EH (cell line): ENCODE results near the gene PRLH.

Experiments used
- DNase-seq: peaks from one replicate; pipeline ENCODE4 v3.0.0-alpha.2; 2015; ENCODE audit warnings: low read depth

PRLH gene, protein sequence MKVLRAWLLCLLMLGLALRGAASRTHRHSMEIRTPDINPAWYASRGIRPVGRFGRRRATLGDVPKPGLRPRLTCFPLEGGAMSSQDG

DNA sequence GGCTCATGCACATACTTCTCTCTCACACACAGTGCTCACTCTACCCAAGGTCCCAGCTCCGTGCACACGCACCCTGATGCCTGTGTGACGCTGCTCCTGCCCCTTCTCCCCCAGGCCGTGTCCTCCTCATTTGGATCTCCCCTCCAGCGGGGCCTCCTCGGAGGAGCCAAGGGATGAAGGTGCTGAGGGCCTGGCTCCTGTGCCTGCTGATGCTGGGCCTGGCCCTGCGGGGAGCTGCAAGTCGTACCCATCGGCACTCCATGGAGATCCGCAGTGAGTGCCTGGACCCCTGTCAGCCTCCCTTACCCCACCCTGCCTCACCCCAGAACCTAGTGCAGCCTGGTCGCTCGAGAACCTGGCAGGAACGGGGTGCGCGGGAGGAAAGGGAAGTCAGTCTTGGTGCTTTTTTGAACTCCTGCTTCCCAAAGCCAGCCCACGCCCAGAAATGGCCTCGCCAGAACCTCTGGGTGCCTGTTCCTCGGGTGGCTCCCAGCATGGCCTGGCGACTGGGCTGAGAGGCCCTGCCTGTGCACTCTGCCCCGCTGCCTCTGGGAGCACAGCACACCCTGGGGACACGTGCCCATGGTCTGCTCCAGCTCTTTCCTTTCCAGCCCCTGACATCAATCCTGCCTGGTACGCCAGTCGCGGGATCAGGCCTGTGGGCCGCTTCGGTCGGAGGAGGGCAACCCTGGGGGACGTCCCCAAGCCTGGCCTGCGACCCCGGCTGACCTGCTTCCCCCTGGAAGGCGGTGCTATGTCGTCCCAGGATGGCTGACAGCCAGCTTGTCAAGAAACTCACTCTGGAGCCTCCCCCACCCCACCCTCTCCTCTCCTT is at the start of gene PRLH:
PRLH (plus strand) TSS at position 174 of the 835 bp plus-strand sequence; CDS start at position 174, 0 bp downstream.
- DNase-seq = no peak

DNA sequence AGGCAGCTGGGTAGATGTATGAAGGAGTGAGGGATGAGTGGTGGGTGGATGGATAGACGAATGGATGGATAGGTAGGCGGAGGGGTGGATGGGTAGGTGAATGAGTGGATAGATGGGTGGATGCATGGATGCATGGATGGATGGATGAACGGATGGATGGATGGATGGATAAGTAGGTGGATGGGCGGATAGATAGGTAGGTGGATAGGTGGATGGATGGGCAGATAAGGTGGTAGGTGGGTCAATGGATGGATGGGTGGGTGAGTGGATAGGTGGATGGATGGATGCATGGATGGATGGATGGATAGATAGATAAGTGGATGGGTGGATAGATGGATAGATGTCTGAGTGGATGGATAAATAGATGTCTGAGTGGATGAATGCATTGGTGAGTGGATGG is 49.2 kb upstream of the PRLH start:
- no peak for DNase-seq

DNA sequence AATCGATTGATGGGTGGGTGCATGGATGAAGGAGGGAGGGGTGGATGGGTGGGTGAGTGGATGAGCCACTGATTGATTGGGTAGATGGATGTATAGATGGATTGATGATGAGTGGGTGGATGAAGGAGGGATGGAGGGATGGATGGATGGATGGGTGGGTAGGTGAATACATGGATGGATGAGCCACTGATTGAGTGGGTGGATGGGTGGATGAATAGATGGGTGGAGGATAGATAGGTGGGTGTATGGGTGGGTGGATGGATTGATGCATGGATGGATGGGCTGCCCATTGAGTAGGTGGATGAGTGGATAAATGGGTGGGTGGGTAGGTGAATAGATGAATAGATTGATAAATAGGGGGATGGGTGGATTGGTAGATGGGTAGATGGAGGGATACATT is 48.4 kb upstream of the PRLH start:
- DNase-seq = no peak

DNA sequence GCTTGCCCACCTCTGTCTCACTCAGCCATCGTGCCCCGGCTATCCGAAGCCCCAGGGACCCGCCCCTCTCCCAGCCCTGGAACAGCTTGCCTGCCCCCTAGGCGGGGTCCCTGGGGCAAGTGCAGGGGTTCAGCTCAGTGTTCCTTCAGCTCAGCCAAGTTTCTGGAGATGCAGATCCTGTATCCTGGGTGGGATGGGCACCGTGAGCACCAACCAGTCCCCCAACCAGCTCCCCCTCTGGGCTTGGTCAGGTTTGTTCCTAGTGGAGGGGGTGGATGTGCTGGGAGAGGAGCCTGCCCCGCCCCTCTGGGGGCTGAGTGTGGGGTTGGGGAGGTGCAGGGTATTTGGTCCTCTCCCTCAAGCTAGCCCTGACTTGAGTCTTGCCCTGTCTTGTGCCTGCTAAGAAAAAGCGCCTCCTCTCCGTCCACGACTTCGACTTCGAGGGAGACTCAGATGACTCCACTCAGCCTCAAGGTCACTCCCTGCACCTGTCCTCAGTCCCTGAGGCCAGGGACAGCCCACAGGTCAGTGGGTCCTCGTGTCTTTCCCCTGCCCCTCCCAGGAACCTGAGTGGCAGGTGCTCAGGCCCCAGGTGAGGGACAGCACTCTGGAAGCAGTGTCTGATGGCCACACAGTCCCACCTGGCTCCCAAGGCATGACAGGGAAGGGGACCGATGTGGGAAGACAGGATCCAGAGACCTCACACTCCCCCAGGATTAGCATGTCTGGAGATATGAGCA is 46.7 kb upstream of the PRLH start:
- DNase-seq = no peak

DNA sequence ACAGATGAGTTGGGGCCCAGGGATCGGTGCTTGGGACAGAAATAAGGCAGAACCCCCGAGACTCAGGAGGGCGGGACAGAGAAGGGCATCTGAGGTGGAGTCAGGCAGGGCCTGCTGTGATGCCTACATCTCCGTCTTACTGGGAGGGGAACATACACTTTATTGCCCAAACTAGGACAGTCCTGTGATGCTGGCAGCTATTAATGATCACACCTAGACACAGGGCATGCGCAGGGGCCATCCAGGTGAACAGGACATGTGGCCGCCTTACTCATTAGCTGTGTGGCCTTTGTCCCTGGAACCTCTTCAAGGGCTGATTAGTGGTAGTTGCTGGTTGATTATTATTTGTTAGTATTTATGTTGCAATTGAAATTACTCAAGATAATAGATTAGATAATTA is 46.1 kb upstream of the PRLH start:
- DNase-seq = no peak

DNA sequence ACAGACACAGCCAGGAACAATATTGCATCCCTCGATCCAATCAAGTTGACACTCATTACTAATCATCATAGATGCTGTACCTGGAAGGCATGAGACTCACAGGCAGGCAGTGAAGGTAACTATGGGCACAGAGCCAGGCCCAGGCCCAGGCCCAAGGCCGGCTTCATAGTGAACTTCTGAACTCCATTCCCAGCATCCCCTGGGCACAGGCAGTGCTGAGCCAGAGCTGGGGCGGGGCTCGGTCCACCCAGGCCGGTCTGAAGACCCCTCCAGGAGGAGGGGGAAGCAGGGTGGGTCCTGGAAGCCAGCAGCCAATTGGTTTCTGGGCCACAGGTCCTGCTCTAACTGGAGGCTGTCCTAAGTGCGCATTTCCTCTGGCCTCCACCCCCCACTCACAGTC is 41.7 kb upstream of the PRLH start:
- DNase-seq = no peak

DNA sequence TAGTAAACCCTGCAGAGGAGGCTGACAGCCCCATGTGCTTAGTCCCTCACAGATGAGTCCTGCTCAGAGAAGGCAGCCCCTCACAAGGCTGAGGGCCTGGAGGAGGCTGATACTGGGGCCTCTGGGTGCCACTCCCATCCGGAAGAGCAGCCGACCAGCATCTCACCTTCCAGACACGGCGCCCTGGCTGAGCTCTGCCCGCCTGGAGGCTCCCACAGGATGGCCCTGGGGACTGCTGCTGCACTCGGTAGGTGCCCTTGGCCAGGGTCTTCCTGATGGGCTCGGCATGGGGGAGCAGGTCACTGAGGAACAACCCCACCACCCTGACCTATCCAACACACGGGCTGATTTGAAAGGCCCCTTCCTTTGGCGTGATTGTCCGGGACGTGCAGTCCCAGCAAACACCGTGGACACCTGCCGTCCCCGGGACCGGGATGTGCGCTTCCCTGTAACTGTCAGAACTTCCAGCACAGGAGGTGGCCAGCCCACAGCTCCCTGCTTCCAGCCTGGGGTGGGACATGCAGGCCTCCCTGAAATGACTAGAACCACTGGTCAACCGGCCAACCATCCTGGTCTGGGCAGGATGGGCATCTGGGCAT is 40.7 kb upstream of the PRLH start:
- no peak for DNase-seq

DNA sequence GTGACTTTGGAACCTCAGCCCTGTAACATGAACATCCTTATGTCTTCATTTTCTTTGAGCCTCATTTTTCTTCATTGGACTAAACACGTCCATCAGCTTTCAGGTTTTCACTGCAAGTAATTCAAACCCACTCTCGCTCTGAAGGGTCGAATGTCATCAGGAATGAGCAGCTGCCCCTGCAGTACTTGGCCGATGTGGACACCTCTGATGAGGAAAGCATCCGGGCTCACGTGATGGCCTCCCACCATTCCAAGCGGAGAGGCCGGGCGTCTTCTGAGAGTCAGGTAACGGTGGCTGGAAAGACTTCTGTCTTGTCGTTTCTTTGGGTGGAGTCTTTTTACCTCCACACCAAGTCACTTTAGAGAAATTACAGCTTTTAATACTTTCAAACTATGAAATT is 39.1 kb upstream of the PRLH start:
- no peak for DNase-seq

DNA sequence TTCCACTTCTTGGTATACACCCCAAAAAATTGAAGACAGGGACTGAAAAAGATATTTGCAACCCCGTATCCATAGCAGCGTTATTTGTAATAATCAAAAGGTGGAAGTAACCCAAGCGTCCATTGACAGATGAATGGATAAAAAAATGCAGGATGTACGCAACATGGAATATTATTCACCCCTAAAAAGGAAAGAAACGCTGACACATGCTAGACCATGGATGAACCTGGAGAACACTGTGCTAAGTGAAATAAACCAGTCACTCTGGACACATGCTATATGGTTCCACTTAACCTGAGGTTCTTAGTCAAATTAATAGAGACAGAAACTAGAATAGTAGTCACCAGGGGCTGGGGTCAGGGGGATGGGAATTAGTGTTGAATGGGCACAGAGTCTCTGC is 38.6 kb upstream of the PRLH start:
- DNase-seq = no peak

DNA sequence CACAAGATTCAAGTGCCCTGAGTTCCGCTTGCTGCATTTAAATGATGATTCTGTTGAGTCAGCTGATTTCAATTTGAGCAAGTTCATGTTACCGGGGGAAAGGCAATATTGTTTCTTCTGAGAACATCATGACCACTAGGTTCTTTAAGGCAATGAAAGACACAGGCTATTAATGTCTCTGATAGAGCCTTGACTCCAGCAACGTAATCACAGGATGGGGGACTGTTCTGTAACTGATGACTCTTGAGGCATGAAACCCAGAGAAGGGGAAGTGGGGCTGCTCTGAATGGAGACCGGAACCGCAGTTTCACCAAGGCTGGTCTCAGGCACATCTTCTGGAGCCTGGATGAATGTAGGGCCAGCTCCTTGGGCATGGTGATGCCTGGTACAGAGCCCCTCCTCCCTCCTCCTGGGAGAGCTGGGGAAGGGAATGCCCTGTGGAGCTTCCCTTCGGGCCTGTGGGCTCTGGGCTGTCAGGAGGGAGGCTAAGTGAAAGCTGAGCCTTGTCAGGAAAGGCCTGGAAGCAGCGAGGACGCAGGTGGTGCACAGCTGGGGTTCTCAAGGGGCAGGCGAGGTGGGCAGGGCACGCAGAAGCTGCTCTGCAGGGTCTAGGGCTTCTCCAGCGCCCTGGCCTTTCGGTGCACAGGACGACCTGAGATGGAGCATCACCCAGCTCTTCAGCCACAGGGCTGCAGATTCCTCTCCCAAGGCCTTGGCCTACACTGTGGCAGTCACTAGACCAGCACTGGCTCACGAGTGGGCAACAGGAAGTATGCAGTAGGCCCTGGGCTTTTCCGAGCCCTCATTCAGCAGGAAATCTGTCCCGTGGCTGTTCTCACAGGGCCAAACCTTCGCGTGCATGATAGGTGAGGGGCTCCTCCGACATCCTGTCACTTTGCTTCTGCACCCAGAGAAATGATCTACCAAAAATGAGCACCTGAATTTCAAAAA is 36.6 kb upstream of the PRLH start:
- DNase-seq = no peak

DNA sequence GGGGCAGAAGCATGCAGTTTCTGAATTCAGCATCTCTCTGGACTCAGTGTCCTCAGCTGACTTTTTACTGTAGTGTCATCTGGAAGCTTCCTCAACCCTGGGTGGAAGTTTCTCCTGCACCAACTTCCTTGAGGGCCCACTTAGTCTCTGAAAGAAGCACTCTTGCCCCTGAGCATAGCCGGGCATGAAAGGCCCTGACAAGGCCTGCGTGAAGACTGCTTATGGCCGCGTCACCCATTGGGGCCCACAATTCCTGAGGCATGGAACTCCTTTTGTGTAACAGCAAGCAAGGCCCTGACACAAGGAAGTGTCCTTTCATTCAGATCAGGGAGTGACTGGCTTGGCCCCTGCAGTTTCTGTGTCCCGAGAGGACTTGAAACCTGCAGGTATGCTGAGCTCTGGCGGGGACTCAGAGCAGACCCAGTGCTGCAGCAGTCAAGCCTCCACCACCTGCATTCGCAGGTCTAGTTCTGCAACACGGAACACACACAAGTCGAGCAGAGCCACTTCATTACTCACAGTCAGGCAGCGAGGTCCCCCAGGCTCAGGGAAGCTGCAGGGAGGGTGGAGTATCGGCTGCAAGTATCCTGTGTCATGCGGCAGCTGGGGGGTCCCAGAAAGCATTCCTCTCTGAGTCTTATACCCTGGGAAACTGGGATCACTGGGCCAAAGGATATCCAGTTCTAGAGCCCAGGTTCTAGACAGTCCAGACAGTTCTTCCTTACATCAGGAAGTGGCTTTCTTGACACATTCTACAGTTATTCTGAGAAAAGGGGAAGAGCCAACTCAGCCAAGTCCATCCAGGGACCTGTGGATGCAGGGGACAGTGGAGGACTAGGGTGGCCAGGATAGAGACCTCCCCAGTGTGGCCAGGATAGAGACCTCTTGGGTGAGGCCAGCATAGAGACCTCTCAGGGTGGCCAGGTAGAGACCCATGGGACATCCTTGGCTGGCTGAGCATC is 35.6 kb upstream of the PRLH start:
- DNase-seq = no peak

DNA sequence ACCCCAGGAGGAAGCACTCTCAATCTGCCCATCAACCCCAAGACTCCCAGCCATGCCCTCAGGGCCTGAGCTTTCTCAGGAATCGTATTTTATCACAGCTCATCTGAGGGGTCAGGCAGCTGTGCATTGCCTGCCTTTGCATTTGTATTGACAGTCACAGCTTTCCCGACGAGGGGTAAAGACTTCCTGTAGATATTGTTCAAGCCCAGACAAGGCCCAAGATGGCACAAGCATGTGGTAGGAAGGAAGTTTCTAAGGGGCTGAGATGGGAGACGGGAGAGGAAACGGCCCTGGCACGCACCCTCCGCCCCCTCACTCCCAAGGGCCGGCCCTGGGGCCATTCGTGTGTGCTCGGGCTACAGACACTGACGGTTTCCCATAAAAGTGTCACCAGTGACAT is 34.2 kb upstream of the PRLH start:
- no peak for DNase-seq

DNA sequence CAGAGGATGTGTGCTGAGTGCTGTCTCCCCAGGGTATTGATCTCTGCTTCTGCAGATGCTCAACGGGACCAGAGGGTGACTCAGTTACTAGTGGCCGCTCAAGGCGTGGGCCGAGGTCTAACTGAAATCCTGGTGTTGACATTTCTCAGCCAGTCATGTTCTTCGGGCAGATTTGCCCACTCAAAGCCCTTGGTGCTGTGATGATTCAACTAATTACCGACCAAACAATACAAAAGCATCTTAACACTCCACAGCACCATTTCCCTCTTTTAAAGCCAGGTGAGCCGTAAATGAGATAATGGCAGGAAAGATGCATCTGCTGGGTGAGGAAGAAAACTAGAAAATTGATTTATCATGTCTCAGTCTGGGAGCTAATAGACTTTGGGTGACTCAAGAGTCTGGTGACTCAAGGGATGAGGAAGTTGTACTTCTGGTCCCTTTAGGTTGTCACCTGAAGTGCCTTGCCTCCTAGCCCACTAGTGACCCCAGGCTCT is 32.7 kb upstream of the PRLH start:
- DNase-seq = no peak

DNA sequence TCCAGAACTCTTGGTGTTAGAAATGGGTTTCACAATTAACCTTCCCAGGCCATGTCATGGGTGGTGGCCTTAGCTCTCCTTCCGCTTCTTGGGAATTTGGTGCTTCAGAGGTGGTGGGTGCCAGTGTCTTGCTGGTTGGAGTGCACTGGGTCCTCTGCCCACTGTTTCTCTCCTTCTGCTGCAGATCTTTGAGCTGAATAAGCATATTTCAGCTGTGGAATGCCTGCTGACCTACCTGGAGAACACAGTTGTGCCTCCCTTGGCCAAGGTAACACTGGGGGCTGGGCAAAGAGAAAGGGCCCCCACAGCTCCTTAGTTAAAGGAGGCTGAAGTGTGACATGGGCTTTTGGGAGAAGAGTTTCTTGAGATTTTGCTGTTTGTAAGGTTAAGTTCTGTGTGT is 32.0 kb upstream of the PRLH start:
- no peak for DNase-seq

DNA sequence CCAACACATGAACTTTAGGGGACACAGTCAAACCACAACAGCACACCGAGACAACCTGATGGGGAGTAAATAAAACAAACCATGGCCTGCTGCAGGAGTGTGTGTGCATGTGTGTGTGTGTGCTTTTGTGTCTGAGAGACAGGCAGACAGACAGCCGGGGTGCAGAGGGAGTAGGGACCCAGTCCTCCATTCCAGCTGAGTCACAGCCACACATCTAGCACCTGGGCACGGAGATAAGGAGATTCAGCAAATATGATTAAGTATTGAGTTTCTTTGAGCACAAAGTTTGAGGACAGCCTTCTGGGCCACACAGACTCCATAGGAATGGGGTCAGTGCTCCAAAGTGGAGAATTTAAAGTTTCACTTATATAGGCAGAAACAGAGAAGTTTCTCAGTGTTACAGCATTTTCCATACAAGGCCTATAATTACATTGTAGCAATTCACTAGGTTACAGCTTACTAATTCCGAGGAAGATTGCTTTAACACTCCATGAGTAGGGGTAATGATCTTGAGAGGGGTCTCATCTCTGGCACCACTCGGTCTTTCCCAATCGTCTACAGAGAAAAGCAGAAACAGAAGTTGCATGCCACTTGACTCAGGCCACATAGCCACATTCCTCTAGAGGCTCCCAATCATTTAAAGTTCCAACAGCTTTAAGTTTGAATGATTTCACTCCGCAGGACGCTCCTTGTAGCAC is 30.8 kb upstream of the PRLH start:
- no peak for DNase-seq

DNA sequence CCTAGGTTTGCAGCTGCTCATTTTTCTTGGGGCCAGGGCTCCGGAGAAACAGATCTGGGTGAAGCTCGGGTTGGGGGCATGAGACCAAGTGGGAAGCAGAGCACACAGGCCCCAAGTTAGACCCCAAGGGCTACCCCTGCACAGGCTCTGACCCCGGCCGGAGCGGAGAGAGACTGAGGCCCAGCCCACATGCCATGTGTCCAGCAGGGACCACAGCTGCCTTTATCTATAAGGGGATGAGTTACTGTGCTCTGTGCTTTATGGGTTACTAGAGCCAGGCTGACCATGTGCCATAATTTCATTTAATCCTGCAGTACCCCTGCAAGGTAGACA is 30.3 kb upstream of the PRLH start:
- no peak for DNase-seq

DNA sequence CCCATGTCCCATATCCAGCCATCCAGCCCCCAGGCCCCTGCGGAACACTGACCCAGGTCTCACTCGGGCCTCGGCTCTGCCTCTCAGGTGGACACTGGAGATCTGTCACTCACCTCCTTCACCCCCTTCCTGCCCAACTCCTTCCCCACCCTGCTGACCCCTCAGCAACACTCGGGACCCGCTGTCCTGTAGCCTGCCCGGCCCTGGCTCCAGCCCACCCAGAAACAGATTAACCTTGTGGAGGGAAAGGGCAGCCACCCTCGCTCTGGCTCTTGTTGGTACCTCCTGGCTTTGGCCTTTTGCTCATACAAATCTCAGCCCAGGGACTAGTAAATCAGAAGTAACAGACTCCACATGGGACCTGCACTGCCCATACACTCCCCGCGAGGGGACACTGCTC is 29.8 kb upstream of the PRLH start:
- no peak for DNase-seq

DNA sequence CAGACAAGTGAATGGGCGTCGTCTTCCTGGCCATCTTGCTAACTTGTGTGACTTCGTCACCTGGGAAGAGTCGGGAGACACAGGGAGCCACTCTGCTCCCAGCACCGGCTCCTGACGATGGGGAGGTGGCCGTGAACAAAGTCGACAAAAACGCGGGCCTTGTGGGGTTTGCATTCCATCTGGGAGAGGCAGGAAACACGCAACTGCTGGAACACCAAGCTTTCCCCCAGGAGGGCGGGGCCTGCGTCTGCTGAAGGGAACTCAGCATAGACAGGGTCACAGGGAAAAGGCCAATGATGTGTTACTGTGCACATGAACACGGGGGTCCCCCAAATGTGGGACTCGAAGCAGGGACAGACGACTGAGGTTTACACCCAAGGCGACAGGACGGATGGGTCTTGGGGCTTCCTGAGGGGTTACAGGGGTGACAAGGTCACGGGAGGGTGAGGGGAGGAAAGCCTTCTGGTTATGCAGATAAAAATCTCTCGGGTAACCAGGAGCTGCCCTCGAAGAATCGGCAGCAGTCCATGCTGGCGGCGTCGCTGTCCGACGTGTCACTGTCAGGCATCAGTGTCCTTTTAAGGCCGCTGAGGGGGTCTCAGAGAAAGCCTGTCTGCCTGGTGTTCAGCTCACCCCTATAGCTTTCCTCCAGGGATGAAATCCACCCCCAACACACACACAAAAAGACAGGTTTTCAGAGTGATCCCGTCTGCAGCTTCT is 28.2 kb upstream of the PRLH start:
- DNase-seq = peak; percentile 22

DNA sequence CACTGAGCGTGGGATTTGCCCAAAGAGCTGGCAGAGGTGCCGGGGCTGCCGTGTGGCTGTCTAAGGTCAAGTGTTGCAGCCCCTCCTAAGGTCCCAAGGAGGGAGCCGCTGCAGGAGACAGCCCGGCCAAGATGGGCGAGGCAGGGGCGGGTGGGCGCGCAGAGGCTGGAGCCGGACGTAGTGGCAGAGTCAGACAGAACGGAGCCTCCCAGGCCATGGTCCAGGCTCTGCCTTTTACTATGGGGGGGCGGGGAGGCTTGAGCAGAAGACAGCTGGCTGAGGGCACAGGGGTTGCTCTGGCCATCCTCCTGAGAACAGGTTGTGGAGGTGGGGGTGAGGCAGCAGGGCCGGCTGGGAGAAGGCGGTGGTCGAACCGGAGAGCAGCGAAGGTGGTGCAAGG is 27.5 kb upstream of the PRLH start:
- no peak for DNase-seq
